ENCODE measurements around the gene CACNA2D3.
"Not testable (repeated sequence)": the region's sequence is repeated elsewhere in the genome, so short reads cannot be mapped to it uniquely, and the experiment has no call there.

The CACNA2D3 gene

DNA sequence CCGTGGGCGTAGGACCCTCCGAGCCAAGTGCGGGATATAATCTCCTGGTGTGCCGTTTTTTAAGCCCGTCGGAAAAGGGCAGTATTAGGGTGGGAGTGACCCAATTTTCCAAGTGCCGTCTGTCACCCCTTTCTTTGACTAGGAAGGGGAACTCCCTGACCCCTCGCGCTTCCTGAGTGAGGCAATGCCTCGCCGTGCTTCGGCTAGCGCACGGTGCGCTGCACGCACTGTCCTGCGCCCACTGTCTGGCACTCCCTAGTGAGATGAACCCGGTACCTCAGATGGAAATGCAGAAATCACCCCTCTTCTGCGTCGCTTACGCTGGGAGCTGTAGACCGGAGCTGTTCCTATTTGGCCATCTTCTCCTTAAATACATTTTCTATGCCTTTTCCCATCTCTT lies 342.2 kb downstream of the CACNA2D3 start:
- DNase-seq (ENCODE audit: low spot score) = not testable (repeated sequence)

DNA sequence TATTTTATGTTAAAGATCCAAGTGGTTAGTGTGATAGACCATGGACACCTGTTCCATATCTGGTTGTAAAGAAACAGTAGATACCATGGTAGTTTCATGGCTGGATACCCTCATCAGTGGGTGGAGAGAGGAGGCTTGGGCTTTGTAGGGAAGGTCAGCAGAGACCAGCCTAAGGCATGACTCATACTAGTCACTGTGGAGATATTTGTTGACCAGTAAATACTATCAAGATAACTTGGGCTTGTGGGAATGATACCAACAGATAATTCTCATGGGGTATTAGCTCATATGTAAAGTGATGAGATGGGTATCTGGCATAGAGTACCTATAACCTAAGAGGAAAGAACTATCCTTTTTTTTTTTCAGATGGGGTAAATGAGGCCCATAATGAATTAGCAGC lies 354.5 kb downstream of the CACNA2D3 start:
- no peak for DNase-seq (ENCODE audit: low spot score)

- DNase-seq (ENCODE audit: low spot score) = no peak
Measured at GRCh38 chr3:54481606-54482365, 359.4 kb downstream of the CACNA2D3 start.

GRCh38 chr3:54484334-54484733 lies 362.0 kb downstream of the CACNA2D3 start:
- no peak for DNase-seq (ENCODE audit: low spot score)

GRCh38 chr3:54486317-54486716 lies 364.0 kb downstream of the CACNA2D3 start:
- DNase-seq (ENCODE audit: low spot score) = no peak

DNA sequence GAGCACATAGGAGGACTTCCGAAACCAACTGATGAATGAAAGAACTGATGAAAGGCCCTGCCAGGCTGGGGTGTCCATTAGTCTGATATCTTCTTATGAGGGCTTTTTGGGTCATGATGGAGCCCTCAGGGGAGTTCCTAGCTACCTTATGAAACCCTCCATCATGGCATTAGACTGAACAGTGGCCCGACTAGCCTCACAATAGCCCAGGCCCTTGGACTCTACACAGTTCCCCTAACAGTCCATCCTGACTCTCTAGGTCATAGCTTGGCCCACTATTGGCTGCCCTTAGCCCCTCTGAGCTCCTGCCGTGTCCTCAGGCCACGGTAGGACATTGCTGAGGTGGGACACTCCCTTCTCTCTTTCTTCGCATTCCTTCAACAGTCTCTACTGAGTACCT lies 365.9 kb downstream of the CACNA2D3 start:
- DNase-seq (ENCODE audit: low spot score) = no peak

DNA sequence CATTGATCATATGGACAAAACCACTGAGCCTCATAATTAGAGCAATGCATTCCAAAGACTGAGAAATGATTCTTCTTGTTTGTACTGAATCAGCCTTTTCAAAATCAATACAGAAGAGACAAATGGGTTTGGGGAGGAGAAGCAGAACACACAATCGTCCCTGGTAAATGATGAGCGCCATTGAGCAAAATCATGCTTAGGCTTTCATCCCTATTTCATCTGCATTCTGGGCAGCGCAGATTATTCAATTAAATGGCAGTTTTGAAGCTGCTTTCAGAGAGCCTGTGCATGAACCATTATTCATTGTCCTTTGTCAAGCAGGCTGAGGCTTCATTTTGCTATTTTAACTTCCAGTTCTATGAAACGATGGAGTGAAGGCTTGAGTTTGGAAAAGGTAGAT lies 371.9 kb downstream of the CACNA2D3 start:
- DNase-seq (ENCODE audit: low spot score) = no peak

GRCh38 chr3:54506603-54507002 lies 384.3 kb downstream of the CACNA2D3 start:
- no peak for DNase-seq (ENCODE audit: low spot score)

DNA sequence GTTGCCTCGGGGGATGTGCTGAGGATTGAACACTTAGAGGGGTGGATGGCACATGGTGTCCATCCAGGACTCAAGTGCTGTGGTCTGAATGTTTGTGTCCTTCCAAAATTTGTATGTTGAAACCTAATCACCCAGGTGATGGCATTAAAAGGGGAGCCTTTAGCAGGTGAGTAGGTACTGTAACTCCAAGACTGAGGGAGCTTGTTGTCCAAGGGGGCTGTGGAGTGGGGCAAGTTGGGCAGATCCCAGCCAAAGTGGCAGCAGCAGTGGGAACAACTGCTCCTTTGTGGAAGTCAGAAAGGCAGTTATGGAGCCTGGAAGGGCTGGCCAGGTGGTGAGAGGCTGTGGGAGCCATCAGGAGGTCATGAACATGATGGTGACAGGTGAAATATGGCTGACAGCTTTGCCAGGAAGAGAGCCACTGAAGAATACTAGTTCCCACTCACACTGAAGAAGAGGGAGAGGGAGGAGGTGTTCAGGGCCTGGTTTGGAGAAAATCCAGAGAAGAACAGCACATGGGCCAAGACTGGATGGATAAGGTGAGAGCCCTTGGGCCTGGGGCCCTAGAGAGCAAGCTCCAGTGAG lies 385.6 kb downstream of the CACNA2D3 start:
- DNase-seq (ENCODE audit: low spot score) = peak; percentile 15

GRCh38 chr3:54510506-54510905 lies 388.2 kb downstream of the CACNA2D3 start:
- DNase-seq (ENCODE audit: low spot score) = peak; percentile 15

DNA sequence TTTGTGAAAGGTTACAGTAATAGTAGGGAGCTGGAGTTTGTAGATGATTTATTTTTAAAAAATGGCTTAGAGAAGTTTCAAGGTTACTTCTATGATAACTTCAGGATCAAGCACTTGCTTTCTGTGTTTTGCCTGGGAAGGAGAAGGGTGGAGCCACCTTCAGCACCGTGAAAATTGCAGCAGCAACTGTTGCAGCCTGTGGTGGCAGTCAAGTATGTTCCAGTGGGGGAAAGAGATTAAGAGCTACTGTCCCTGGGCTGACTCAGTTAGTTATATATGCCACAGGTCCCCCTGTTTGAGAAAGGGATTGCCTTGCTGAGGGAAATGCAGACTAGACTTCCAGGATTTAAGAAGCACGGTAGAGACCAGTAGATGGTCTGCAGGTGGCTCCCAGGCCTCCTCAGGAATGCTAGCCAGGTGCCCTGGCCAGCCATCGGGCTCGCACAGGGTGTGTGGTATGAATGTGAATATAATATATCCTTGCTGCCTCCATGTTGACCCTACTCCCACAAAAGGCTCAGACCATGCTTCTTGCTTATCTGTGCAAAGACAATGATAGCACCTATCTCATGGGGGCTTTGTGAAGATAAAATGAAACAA lies 389.5 kb downstream of the CACNA2D3 start:
- DNase-seq (ENCODE audit: low spot score) = peak; percentile 6

DNA sequence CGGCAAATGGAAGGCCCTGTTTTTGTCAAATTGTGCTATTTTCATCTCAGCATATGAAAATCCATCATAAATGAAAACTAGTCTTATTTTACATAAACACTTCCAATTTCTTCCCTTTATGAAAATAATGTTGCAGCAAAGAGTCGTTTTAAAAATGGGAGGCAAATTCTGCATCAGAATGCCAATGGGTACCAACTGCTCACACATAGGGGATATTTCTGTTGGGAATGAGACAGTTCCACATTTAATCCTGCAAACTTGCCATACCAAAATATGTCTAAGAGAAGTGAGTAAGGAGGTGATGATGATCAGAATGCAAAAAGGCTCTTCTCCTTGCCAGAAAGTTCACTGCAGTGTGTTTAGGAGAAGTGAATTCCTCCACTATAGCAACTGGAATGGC lies 391.7 kb downstream of the CACNA2D3 start:
- DNase-seq (ENCODE audit: low spot score) = peak; percentile 3

GRCh38 chr3:54514416-54514815 lies 392.1 kb downstream of the CACNA2D3 start:
- DNase-seq (ENCODE audit: low spot score) = peak; percentile 26

GRCh38 chr3:54515441-54516213 lies 393.3 kb downstream of the CACNA2D3 start:
- DNase-seq (ENCODE audit: low spot score) = peak; percentile 17

DNA sequence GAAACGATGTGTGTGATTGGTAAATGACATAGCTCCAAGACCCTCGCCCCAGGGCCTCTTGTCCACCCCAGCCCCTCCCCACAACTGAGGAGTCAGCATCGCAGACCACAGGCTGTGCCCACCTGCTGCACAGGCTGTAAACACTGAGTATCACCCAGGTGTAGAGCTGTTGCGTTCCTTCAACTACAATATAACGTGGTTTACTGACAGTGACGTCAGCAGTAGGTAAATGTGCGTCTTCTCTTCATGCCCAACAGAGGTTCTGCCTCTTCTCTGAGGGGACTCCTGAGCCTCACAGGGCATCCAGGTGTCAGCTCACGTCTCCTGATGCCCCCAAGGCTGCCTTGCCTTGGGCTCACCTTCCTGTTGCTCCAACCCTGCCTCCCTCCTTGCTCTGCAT lies 395.1 kb downstream of the CACNA2D3 start:
- DNase-seq (ENCODE audit: low spot score) = no peak

- DNase-seq (ENCODE audit: low spot score) = peak; percentile 21
Measured at GRCh38 chr3:54518011-54518675, 395.8 kb downstream of the CACNA2D3 start.

- no peak for DNase-seq (ENCODE audit: low spot score)
Measured at GRCh38 chr3:54519493-54519892, 397.1 kb downstream of the CACNA2D3 start.

DNA sequence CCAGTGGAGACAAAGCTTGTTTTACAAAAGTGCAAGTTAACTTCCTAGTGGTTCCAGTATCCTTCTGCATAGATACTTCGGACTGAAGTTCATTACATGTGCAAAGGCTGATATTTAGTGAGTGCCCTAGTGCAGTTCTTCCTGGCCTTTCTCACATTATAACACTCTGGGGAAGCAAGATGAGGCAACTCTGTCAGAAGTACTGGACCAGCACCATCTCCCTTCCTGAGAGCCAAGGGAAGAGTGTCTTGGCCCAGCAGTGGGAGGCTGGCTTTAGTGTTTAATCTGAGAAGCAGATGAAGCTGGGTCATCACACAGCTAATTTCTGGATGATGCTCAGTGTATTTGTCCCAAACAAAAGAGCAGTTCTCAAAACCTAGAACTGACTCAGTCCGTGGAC lies 397.7 kb downstream of the CACNA2D3 start:
- no peak for DNase-seq (ENCODE audit: low spot score)

- DNase-seq (ENCODE audit: low spot score) = peak; percentile 13
Measured at GRCh38 chr3:54527521-54527920, 405.2 kb downstream of the CACNA2D3 start.

DNA sequence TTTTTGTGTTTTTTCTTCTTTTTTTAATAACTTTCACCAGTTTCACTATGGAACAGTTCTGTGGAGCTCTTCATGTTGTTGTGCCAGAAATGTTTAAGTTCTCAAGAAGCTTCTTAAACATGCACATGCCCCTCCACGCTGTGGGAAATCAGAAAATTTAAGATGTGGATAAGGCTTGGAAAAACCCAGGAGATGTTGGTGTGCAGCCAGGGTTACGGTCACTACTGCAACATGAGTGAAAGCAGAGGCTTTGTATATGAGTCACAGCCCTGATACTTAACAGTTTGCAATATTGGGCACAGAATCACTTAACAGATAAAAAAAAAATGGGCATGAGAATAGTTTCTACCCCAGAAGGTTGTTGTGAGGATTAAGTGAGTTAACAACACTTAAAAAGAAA lies 405.6 kb downstream of the CACNA2D3 start:
- DNase-seq (ENCODE audit: low spot score) = peak; percentile 10

- peak; percentile 15 for DNase-seq (ENCODE audit: low spot score)
Measured at GRCh38 chr3:54528668-54529067, 406.3 kb downstream of the CACNA2D3 start.

DNA sequence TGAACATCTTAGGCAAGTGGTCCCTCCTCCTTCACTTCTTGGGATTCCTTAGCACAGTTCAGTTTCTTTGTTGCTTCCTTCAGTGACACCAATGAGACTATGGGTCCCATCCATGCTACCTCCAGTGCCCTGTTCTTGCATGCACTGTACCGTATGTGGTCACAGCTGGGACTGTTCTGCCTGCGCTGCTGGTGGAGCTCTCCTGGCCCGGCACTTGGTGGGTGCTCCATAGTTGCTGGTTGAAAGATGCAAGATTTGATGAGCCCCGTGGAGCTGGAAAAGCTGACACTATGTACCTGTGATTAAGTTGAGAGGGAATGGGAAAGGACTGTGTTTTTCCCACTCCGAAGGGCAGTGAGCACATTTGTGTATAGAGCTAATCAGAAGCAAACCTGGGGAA lies 407.7 kb downstream of the CACNA2D3 start:
- peak; percentile 34 for DNase-seq (ENCODE audit: low spot score)

Measured in ecto neural progenitor cell (in vitro differentiated cells).